ENCODE results near the gene LRRK1.

DNA sequence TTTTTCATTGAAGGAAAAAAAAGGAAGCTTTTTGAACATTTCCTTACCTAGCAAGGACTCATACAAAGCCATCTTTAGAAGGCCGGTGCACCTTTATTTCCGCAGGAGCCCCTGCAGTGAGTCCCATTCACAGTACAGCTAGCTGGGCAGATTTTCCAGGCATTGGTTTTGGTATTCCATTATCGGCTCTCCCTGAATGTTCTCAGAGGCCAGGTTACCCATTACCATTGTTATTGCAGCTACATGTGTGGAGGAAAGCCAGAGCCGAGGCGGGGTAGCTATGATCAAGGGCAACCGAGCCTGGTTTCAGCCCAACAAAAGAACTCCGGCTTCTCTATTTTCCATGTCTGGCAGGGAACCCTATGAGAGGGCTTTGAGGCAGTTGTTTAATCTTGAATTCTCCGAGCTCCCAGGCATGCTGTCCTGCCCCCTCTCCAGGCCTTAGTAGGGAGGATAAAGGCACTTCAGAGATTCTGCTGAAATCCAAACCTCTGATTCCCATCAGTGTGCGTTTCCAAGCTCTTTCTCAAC is 100.3 kb downstream of the LRRK1 start:
- TF ChIP-seq TAF1 (IDR thresholded peaks at IDR 0.05; ENCODE audit: borderline replicate concordance, insufficient read depth, low read length) (no peak), REST (IDR thresholded peaks at IDR 0.05; ENCODE audit: insufficient read depth in 1 of 2, low read depth in 2 of 2, low read length in 2 of 2) (no peak), POLR2AphosphoS5 (IDR thresholded peaks at IDR 0.05; ENCODE audit: low read depth, low read length) (no peak)
